ENCODE data around the gene PLXNB3.
"Not testable (repeated sequence)": the region's sequence is repeated elsewhere in the genome, so short reads cannot be mapped to it uniquely, and the experiment has no call there.

The PLXNB3 gene

GRCh38 chrX:153814591-153815315 lies 50.7 kb downstream of the PLXNB3 start:
- TF ChIP-seq CSRNP3 (CRISPR knock-in tag; IDR thresholded peaks at IDR 0.05) (no peak), POU6F1 (CRISPR knock-in tag; IDR thresholded peaks at IDR 0.05; ENCODE audit: borderline replicate concordance, low read depth) (no peak), PATZ1 (CRISPR knock-in tag; IDR thresholded peaks at IDR 0.05; ENCODE audit: borderline replicate concordance) (no peak), SNAI2 (CRISPR knock-in tag; IDR thresholded peaks at IDR 0.05) (no peak), TSHZ2 (CRISPR knock-in tag; IDR thresholded peaks at IDR 0.05) (no peak), ZFP3 (CRISPR knock-in tag; IDR thresholded peaks at IDR 0.05) (no peak), ARNTL (CRISPR knock-in tag; IDR thresholded peaks at IDR 0.05; ENCODE audit: borderline replicate concordance, low read depth) (no peak), ZNF565 (CRISPR knock-in tag; conservative IDR thresholded peaks at IDR 0.05; ENCODE audit: low read depth) (no peak), ZC3H10 (CRISPR knock-in tag; IDR thresholded peaks at IDR 0.05) (no peak), ZNF70 (CRISPR knock-in tag; IDR thresholded peaks at IDR 0.05) (no peak), ZNF8 (CRISPR knock-in tag; IDR thresholded peaks at IDR 0.05) (no peak), ESRRG (CRISPR knock-in tag; IDR thresholded peaks at IDR 0.05) (no peak), ISL1 (CRISPR knock-in tag; IDR thresholded peaks at IDR 0.05) (no peak)
- no peak for ATAC-seq

GRCh38 chrX:153816831-153817690 lies 53.0 kb downstream of the PLXNB3 start:
- TF ChIP-seq PPARA (CRISPR knock-in tag; IDR thresholded peaks at IDR 0.05; ENCODE audit: borderline replicate concordance) (no peak), OSR1 (CRISPR knock-in tag; IDR thresholded peaks at IDR 0.05) (no peak), POU6F1 (CRISPR knock-in tag; IDR thresholded peaks at IDR 0.05; ENCODE audit: borderline replicate concordance, low read depth) (no peak), ARNTL (CRISPR knock-in tag; IDR thresholded peaks at IDR 0.05; ENCODE audit: borderline replicate concordance, low read depth) (no peak), GLIS3 (CRISPR knock-in tag; IDR thresholded peaks at IDR 0.05) (no peak), SNAI2 (CRISPR knock-in tag; IDR thresholded peaks at IDR 0.05) (no peak), RARB (CRISPR knock-in tag; IDR thresholded peaks at IDR 0.05) (no peak), ZNF70 (CRISPR knock-in tag; IDR thresholded peaks at IDR 0.05) (no peak), ZNF8 (CRISPR knock-in tag; IDR thresholded peaks at IDR 0.05) (no peak), ZNF565 (CRISPR knock-in tag; conservative IDR thresholded peaks at IDR 0.05; ENCODE audit: low read depth) (no peak), ESRRG (CRISPR knock-in tag; IDR thresholded peaks at IDR 0.05) (no peak), TCF4 (CRISPR knock-in tag; IDR thresholded peaks at IDR 0.05; ENCODE audit: borderline replicate concordance) (no peak), PATZ1 (CRISPR knock-in tag; IDR thresholded peaks at IDR 0.05; ENCODE audit: borderline replicate concordance) (no peak)
- ATAC-seq: no peak

- ATAC-seq: not testable (repeated sequence)
Measured at GRCh38 chrX:153818064-153818463, 54.0 kb downstream of the PLXNB3 start.
